ENCODE measurements around the gene BCAR1.

Gene BCAR1

DNA sequence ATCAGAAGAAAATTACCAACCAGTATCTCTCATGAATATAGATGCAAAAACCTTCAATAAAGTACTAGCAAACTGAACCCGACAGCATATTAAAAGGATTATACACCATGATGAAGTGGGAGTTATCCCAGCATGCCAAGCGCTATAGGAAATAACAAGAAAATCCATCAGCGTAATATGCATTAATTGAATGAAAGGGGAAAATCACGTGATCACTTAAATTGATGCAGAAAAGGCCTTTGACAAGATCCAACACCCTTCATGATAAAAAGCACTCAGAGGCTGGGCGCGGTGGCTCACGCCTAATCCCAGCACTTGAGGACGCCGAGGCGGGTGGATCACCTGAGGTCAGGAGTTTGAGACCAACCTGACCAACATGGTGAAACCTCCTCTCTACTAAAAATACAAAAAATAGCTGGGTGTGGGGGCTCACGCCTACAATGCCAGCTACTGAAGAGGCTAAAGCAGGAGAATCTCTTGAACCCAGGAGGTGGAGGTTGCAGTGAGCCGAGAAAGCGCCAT, 49.3 kb downstream of the BCAR1 start:
- H3K4me1 ChIP-seq (ENCODE audit: control insufficient read depth, insufficient read depth, low read length): peaks cover 12% of the 10 kb centered on the region
- H3K27me3 ChIP-seq (ENCODE audit: control insufficient read depth in 1 of 2, insufficient read depth in 2 of 2, low read length in 2 of 2): peaks cover 8 to 10% of the 10 kb centered on the region in 2 donors
- no peak overlapping the region for H3K4me3 ChIP-seq (ENCODE audit: low read length in 2 of 2)

DNA sequence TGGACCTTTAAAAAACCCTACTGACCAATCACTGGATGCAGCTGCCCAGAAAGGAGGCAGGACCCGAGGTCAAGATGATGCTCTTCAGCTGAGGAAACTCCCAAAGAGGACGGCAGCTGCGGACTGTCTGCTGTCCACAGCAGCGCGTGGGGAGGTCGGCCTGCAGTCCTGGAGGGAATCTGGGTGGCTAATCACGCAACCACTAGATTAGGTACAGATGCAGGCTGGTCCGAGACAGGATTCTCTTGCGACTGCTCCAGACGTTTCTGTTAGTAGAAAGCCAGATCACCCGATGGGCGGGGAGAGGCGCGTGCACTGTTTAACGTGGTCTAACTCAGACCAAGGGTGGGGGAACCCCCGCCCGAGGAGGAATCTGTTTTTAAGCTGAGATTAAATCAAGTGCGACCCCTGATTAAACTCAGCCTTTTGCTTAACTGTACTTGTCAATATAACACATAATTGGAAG, 53.3 kb downstream of the BCAR1 start:
- H3K4me3 ChIP-seq (ENCODE audit: low read length in 2 of 2): no peak overlapping the region
- no peak overlapping the region for H3K9ac ChIP-seq (ENCODE audit: low read length in 2 of 2)
- no peaks in the 10 kb centered on the region for H3K9me3 ChIP-seq (ENCODE audit: control insufficient read depth in 2 of 2, low read length in 2 of 2)
- H3K27ac ChIP-seq (ENCODE audit: low read length): no peak overlapping the region
- H3K36me3 ChIP-seq (ENCODE audit: control insufficient read depth in 2 of 2, insufficient read depth in 2 of 2, low read length in 2 of 2): no peaks in the 10 kb centered on the region
- H3K27me3 ChIP-seq (ENCODE audit: control insufficient read depth in 1 of 2, insufficient read depth in 2 of 2, low read length in 2 of 2): peaks cover 10 to 14% of the 10 kb centered on the region in 2 donors
- peaks cover 12% of the 10 kb centered on the region for H3K4me1 ChIP-seq (ENCODE audit: control insufficient read depth, insufficient read depth, low read length)

More for the DNA sequence above, 49.3 kb downstream of the BCAR1 start:
- Histone ChIP-seq H3K9me3 (ENCODE audit: control insufficient read depth in 2 of 2, low read length in 2 of 2) (no peaks in the 10 kb centered on the region), H3K9ac (ENCODE audit: low read length in 2 of 2) (no peak overlapping the region), H3K27ac (ENCODE audit: low read length) (no peak overlapping the region), H3K36me3 (ENCODE audit: control insufficient read depth in 2 of 2, insufficient read depth in 2 of 2, low read length in 2 of 2) (no peaks in the 10 kb centered on the region)

DNA sequence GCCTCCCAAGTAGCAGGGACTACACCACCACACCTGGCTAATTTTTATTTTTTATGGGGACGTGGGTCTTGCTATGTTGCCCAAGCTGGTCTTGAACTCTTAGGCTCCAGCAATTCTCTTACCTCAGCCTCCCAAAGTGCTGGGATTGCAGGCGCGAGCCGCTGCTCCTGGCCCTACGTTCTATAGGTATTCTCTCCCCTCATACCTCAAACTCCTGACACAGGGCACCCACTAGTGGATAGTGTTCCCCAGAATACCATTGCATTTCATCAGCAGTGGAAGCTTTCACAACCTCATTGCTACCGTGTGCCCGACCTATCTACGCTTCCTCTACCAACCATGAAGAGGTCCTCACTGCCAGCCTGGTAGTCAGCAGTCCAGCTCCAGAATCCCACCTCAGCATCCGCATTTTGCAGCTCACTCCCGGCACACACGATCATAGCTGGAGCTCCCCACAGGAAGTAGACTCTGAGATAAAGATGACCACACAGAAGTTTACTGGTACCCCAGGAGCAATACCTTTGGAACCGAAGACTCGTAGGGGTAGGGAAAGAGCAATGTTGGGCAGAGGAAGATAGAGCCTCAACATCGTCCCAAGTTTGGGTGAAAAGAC, 53.8 kb downstream of the BCAR1 start:
- Histone ChIP-seq H3K36me3 (ENCODE audit: control insufficient read depth in 2 of 2, insufficient read depth in 2 of 2, low read length in 2 of 2) (no peaks in the 10 kb centered on the region), H3K4me1 (ENCODE audit: control insufficient read depth, insufficient read depth, low read length) (peaks cover 12% of the 10 kb centered on the region), H3K27me3 (ENCODE audit: control insufficient read depth in 1 of 2, insufficient read depth in 2 of 2, low read length in 2 of 2) (peaks cover 10 to 14% of the 10 kb centered on the region in 2 donors), H3K9ac (ENCODE audit: low read length in 2 of 2) (no peak overlapping the region), H3K9me3 (ENCODE audit: control insufficient read depth in 2 of 2, low read length in 2 of 2) (no peaks in the 10 kb centered on the region), H3K4me3 (ENCODE audit: low read length in 2 of 2) (no peak overlapping the region), H3K27ac (ENCODE audit: low read length) (no peak overlapping the region)

DNA sequence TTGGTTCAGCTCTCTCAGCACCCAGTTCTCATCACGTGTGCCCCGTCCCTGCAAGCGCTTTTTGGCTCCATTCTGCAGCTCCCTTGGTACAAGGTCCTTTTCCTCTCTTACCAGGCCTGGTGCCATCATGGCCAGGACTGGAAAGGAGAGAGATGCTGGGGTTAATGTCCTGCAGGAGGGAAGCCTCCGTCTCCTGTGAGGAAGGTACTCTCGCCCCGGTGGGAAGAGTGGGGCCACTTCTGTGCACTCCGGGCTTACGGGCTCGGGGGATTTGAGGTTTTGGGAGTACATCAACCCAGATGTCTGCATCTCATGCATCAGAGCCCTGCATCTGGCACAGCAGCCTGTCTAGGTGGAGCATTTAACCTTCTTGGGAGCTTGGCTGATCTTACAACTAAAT, 54.6 kb downstream of the BCAR1 start:
- no peaks in the 10 kb centered on the region for H3K9me3 ChIP-seq (ENCODE audit: control insufficient read depth in 2 of 2, low read length in 2 of 2)
- H3K27me3 ChIP-seq (ENCODE audit: control insufficient read depth in 1 of 2, insufficient read depth in 2 of 2, low read length in 2 of 2): peaks cover 10 to 14% of the 10 kb centered on the region in 2 donors
- H3K27ac ChIP-seq (ENCODE audit: low read length): no peak overlapping the region
- H3K36me3 ChIP-seq (ENCODE audit: control insufficient read depth in 2 of 2, insufficient read depth in 2 of 2, low read length in 2 of 2): no peaks in the 10 kb centered on the region
- no peak overlapping the region for H3K4me3 ChIP-seq (ENCODE audit: low read length in 2 of 2)
- peaks cover 12% of the 10 kb centered on the region for H3K4me1 ChIP-seq (ENCODE audit: control insufficient read depth, insufficient read depth, low read length)
- H3K9ac ChIP-seq (ENCODE audit: low read length in 2 of 2): no peak overlapping the region

DNA sequence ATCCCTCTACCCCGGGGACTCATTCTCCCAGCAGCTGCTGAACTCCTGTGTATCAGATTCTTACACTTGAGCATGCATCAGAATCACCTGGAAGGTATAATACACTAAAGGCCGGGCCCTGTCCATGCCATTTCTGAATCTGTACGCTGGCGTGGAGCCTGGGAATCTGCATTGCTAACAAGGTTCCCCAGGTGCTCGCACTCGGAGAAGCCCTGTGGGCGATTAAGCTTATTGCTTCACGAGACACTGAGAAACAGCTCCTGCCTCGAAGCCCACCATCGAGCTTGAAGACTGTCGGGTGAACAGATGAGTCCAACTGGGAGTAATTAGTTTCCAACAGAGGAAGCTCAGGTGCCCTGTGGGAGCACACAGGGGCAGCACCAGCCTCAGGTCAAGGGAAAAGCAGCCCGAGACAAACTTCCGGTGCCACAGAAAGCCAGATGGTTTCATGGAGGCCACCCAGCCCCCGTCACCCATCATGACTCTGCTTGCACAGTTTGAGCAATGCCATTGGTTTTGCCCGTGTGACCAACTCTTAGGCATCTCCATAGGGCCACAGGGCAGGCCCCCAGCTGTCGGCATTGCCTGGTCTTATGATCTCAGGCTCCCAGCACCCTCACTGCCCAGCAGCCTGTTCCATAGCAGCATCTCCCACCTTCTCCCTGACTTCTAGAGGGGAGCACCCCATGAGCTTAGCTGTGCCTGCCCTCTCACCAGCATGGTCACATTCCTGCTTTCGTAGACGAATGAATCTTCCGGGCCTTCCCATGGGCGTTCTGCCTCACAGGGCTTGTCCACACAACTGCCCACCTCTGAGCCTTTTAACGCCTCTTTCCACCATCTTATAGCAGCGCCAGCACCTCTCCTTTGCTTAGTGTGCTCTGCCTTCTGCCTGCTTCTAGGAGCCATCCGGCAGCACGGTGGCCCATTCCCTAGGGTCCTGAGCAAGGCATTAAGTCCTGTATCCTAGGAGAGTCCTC, 55.3 kb downstream of the BCAR1 start:
- no peak overlapping the region for H3K9ac ChIP-seq (ENCODE audit: low read length in 2 of 2)
- no peaks in the 10 kb centered on the region for H3K9me3 ChIP-seq (ENCODE audit: control insufficient read depth in 2 of 2, low read length in 2 of 2)
- H3K4me1 ChIP-seq (ENCODE audit: control insufficient read depth, insufficient read depth, low read length): peaks cover 11% of the 10 kb centered on the region
- H3K27me3 ChIP-seq (ENCODE audit: control insufficient read depth in 1 of 2, insufficient read depth in 2 of 2, low read length in 2 of 2): peaks cover 10 to 14% of the 10 kb centered on the region in 2 donors
- no peak overlapping the region for H3K4me3 ChIP-seq (ENCODE audit: low read length in 2 of 2)
- H3K36me3 ChIP-seq (ENCODE audit: control insufficient read depth in 2 of 2, insufficient read depth in 2 of 2, low read length in 2 of 2): no peaks in the 10 kb centered on the region
- H3K27ac ChIP-seq (ENCODE audit: low read length): no peak overlapping the region

DNA sequence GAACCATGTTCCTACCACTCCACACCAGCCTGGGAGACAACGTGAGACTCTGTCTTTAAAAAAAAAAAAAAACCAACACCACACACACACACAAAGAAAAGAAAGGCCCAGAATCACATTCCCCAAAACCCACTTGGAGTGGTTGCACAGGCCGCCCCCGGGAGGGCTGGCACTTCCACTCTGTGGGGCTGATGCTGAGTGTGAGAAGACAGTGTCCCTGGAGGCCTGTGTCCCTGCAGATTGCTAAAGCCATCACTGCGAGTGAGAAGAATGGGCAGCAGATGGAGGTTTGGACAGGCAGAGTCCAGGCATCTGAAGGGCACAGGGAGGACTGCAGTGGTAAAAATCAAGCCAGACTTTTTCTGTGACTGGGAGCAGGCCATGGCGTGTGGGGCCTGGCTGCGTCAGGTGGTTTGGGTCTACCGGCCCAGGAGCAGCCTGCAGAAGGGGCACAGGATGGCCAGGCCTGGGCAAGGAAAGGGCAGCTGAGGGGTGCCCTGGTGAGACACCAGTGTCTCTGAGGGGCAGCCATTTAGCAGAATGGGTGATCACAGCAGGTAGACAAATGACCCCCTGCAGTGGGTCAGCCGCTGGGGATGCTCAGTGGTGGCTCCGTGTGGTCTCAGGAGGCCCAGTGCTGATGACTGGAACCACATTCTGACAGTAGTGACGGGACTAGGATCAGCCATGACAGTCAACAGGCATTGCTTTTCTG, 57.5 kb downstream of the BCAR1 start:
- Histone ChIP-seq H3K9ac (ENCODE audit: low read length in 2 of 2) (no peak overlapping the region), H3K27me3 (ENCODE audit: control insufficient read depth in 1 of 2, insufficient read depth in 2 of 2, low read length in 2 of 2) (peaks cover 11 to 14% of the 10 kb centered on the region in 2 donors), H3K4me3 (ENCODE audit: low read length in 2 of 2) (no peak overlapping the region), H3K9me3 (ENCODE audit: control insufficient read depth in 2 of 2, low read length in 2 of 2) (no peaks in the 10 kb centered on the region), H3K4me1 (ENCODE audit: control insufficient read depth, insufficient read depth, low read length) (peaks cover 6% of the 10 kb centered on the region), H3K27ac (ENCODE audit: low read length) (no peak overlapping the region), H3K36me3 (ENCODE audit: control insufficient read depth in 2 of 2, insufficient read depth in 2 of 2, low read length in 2 of 2) (no peaks in the 10 kb centered on the region)

DNA sequence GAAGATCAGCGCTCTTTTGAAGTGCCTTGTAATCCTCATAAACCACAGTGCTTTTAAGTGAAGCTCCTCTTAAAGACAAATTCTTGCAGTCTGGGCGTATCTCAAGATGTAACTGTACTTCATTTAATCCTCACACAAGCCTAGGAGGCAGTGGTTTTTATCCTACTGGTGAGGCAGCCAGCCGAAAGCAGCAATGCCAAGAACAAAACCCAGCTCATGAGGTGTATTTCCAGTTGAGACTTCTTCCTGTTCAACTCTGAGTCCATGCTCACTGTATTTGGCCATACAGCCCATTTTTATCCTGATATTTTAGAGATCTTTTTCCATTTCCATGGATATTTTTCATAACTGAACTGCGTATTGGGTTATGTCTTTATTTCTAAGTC, 58.2 kb downstream of the BCAR1 start:
- Histone ChIP-seq H3K36me3 (ENCODE audit: control insufficient read depth in 2 of 2, insufficient read depth in 2 of 2, low read length in 2 of 2) (no peaks in the 10 kb centered on the region), H3K4me1 (ENCODE audit: control insufficient read depth, insufficient read depth, low read length) (peaks cover 4% of the 10 kb centered on the region), H3K9me3 (ENCODE audit: control insufficient read depth in 2 of 2, low read length in 2 of 2) (no peaks in the 10 kb centered on the region), H3K27me3 (ENCODE audit: control insufficient read depth in 1 of 2, insufficient read depth in 2 of 2, low read length in 2 of 2) (peaks cover 11 to 12% of the 10 kb centered on the region in 2 donors), H3K4me3 (ENCODE audit: low read length in 2 of 2) (no peak overlapping the region), H3K9ac (ENCODE audit: low read length in 2 of 2) (no peak overlapping the region), H3K27ac (ENCODE audit: low read length) (no peak overlapping the region)

DNA sequence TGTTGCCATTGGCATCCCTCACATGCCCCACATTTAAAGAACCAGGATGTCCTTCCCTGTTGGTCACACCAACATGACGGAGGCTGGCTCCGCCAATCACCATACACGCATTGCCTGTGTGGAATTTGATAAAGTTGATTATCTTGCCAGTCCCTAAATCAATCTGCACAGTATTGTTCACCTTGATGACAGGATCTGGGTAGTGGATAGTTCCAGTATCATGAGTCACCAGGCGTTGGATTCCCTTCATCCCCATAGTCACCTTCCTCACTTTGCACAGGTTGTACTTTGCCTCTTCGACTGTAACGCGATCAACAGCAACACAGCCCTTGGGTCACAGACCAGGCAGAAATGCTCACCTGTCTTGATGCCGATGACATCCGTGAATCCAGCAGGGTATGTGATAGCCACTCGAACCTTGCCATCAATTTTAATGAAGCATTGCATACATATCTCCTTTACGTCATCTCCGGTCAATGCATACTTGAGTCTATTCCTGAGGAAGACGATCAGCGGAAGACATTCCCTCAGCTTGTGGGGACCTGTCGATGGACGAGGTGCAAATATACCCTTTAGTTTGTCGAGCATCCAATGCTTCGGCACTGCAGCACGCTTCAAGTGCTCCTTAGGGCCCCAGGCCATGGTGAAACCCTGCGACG, 58.7 kb downstream of the BCAR1 start:
- H3K9ac ChIP-seq (ENCODE audit: low read length in 2 of 2): no peak overlapping the region
- H3K4me1 ChIP-seq (ENCODE audit: control insufficient read depth, insufficient read depth, low read length): no peaks in the 10 kb centered on the region
- no peaks in the 10 kb centered on the region for H3K9me3 ChIP-seq (ENCODE audit: control insufficient read depth in 2 of 2, low read length in 2 of 2)

DNA sequence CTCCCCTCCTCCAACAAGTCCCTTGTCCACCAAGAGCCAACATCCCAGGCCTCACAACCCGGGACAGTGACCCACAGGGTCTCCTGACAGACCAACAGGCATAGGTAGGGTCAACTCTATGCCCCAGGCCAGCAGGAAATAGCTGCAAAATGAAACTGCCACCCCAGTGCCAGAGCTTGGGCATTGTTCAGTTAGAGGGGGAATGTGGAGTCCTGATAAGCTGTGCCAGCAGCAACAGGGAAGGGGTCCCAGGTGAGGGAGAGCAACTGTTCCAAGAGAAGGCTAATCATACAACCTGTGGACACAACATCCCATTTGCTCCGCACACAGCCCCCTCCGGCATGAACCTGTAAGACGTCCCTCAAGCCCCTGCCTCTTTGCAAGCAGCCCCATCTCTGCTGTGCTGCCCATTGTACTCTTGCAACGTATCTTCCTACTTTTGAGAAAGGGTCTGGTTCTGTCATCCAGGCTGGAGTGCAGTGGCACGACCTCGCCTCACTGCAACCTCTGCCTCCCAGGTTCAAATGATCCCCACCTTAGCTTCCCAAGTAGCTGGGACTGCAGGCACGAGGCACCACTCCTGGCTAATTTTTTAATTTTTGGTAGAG, 61.7 kb downstream of the BCAR1 start:
- Histone ChIP-seq H3K9me3 (ENCODE audit: control insufficient read depth in 2 of 2, low read length in 2 of 2) (no peaks in the 10 kb centered on the region), H3K4me1 (ENCODE audit: control insufficient read depth, insufficient read depth, low read length) (no peaks in the 10 kb centered on the region), H3K27ac (ENCODE audit: low read length) (no peak overlapping the region), H3K27me3 (ENCODE audit: control insufficient read depth in 1 of 2, insufficient read depth in 2 of 2, low read length in 2 of 2) (peaks cover 0 to 2% of the 10 kb centered on the region in 2 donors), H3K36me3 (ENCODE audit: control insufficient read depth in 2 of 2, insufficient read depth in 2 of 2, low read length in 2 of 2) (no peaks in the 10 kb centered on the region), H3K4me3 (ENCODE audit: low read length in 2 of 2) (no peak overlapping the region), H3K9ac (ENCODE audit: low read length in 2 of 2) (no peak overlapping the region)

More for the DNA sequence above, 58.7 kb downstream of the BCAR1 start:
- no peaks in the 10 kb centered on the region for H3K36me3 ChIP-seq (ENCODE audit: control insufficient read depth in 2 of 2, insufficient read depth in 2 of 2, low read length in 2 of 2)
- no peak overlapping the region for H3K4me3 ChIP-seq (ENCODE audit: low read length in 2 of 2)
- no peak overlapping the region for H3K27ac ChIP-seq (ENCODE audit: low read length)
- H3K27me3 ChIP-seq (ENCODE audit: control insufficient read depth in 1 of 2, insufficient read depth in 2 of 2, low read length in 2 of 2): peaks cover 7% of the 10 kb centered on the region in 2 donors

Data from stomach smooth muscle (tissue), 2 donors.